Ecto neural progenitor cell (in vitro differentiated cells): ENCODE results near the gene FAM120A.
"Not testable (repeated sequence)": the region's sequence is repeated elsewhere in the genome, so short reads cannot be mapped to it uniquely, and the experiment has no call there.

Experiments
- DNase-seq: peaks from one replicate; pipeline ENCODE4 v3.0.0-alpha.2; 2018; ENCODE audit warnings: low spot score

The FAM120A gene

GRCh38 chr9:93509084-93509483 is 57.6 kb downstream of the FAM120A start:
- DNase-seq: no peak

DNA sequence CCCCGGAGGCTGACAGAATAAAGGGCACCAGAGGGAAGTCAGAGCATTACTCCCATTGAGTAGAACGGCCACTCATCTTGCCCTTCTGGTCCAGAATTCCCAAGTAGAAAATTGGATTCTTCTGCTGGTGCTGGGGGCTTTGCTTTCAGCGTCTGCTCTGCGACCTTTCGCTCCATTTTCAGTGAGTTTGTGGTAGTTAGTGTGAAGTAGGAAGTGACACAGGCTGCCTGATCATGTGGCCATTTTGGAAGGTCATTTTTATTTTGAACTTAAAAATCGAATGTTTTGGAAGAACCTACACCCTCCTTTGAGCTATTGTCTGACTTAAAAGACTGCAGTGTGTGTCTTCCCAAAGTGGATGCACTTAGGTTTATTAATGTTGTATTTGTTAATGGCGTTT is 58.6 kb downstream of the FAM120A start:
- no peak for DNase-seq

DNA sequence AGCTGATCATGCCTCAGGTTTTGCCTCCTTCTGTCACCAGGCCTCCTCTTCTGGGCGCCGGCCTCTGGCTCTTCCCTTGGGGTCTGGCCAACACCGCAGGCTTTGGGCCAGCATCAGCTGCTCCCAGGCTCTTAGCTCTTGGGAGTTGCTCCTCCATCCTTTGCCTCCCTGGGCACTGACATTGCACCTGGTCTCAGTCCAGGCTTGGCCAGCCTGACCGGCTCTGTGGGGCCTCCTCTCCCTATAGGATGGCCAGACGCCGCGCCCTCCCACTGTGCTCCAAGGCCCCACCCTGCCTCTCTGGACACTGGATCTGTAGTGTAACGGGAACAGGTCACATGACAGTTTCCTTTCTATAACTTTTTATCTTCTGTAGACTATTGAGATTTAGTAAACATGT is 59.7 kb downstream of the FAM120A start:
- not testable (repeated sequence) for DNase-seq

- not testable (repeated sequence) for DNase-seq
These were observed 60.8 kb downstream of the FAM120A start for GRCh38 chr9:93512170-93512812.

DNA sequence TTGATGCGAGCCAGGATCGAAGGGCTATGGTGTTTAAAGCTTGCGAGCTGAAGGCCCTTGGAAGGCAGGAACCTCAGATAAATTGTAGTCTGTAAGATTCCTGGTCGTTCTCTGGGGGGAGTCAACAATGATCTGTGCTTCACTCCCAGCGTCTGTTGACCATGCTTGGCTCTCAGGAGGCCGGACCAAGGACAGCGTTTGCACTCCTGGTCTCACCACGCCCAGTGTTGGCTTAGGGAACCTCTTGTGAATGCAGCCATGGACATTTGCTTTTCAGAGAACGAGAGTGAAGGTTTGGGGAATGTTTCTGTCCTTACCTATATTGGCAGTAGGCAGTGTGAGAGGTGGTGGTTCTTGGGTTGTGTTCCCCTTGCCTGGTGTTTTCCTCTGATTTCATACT is 62.1 kb downstream of the FAM120A start:
- DNase-seq: no peak

DNA sequence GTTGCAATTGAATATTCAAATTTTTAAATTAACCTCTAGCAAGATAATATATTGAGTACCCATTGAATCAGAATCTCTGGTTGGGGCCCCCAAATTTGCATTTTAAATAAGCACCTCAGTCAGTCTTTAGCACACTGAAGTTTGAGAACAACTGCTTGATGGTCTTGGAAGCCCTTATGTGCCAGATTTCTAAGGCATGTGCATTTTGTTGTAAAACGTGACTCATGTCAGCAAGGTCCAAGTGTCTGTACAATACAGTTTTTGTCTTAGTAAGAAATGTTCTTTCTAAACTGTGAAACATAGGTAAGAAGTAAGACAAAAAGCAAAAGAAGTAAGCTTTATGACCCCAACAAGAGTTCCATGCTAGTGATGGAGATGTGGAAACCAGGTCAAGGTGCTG is 65.8 kb downstream of the FAM120A start:
- DNase-seq: no peak

- no peak for DNase-seq
These were observed 69.0 kb downstream of the FAM120A start for GRCh38 chr9:93520523-93520922.

DNA sequence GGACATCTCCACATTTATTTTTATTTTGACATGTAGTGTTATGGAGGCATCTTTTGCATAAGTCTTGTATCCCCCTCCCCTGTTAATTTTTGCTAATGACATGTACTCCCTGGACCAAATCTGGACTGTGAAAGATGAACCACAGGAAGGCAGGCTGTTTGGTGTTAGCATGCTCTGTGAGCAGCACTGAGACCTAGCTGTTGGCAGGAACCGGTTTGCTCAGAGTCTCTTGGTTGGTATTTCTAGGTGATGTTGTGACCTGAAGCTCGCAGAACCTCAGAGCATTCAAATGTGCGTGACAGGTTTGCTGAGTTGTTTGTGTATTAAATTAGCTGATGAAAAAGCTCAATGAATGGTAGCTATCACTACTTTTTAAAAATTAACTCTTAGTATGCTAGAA is 71.3 kb downstream of the FAM120A start:
- DNase-seq: no peak

- no peak for DNase-seq
These were observed 72.1 kb downstream of the FAM120A start for GRCh38 chr9:93523518-93524144.

DNA sequence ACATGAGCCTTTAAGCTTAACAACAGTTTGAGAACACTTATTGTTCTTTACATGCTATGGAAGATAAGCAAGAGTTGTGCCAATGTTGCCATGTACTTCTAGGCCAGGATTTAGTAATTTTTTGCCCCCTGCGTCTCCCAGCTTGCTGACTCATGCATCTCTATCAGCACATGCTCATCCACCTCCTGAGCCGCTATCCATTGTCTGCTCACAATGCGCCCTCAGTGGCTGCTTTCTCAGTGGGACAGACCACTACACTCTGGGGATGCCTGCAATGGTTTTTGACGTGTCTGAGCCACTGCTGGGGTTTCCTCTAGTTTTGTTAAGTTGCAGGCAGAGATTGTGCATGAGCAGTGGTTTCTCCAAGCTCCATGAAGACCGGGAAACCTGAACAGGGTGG is 74.0 kb downstream of the FAM120A start:
- DNase-seq: no peak

DNA sequence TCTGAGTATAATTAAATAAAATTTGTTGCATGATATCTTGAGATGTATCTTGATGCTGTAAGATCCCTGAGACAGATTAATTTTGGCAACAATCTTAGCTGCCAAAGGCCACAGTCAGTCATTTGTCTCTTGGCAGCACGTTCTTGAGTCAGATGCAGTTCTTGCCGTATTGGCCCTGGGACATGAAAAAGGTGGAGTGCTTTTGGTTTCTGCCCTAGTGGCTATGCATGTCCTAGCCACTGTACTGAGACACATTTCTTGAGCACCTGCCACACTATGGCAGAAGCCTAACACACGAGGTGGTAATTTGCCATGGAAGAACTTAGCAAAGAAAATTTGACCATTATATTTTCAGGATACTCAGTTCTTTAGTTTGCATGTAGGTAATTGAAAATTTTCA is 79.9 kb downstream of the FAM120A start:
- DNase-seq: no peak

DNA sequence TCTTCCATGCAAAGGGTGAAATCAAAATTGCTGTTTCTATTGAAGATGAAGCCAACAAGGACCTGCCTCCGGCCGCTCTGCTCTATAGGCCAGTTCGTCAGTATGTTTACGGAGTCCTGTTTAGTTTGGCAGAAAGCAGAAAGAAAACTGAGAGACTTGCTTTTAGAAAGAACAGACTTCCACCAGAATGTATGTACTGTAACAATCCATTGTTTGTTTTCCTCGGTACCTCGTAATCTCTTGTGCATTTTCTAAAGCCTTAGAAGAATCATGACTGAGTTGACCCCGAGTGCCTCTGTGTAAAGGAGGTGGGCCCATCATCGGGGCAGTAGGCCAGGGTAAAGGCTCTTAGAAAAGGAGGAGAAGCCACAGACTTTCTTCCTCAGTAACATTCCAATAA is 80.7 kb downstream of the FAM120A start:
- no peak for DNase-seq

DNA sequence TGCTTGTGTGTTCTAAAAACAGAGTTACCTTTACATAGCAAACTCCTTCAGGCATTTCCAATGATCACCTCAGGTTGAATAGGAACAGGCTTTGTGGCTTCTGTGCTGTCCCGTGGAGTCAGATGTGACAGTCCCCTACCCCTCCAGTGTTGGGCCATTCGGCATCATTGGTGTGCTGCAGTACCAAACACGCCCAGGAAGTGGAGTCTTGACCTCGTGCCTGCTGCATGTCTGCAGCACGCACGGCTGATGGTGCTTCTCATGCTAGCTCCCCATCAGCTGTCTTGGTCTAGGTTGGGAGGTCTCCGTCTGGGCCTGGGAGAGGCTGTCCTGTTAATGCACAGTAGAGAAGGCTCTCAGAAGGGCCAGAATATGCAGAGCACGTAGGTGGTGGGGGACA is 82.4 kb downstream of the FAM120A start:
- no peak for DNase-seq

DNA sequence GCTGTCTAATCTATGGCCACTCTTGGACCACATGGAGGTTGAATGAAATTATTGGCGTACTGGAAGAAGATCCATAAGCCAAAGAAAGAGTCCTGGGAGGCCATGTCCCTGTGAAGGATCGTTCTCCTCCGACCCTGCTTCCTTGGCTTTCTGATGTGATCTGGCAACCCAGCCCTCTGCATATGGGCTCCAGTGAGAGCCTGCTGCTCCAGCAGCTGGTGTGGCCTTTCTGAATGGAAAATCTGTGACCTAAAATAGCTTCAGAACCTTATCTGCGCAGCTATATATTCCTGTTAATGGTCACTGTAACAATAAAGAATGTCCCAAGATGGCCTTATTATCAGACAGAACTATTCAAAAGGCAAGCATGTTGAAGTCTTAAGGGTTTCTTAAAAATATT is 84.7 kb downstream of the FAM120A start:
- DNase-seq: no peak

DNA sequence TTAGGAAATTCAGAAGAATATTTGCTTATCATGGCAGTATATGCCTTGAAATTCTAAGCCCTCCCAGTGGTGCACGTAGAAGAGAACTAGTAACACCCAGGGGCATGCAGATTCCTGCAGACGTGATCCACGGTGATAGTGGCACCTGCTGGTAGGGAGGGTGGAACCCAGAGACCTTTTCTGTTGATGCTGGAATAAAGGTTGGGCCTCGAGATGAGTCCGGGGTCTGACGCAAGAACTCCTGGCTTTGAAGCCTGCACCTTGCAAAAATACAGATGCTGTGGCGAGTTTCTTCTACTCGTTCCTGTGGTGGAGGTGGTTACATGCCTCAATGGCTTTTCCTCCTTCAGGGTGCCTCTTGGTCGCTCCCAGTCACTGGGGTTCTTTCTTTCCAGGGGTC is 85.4 kb downstream of the FAM120A start:
- DNase-seq: no peak

DNA sequence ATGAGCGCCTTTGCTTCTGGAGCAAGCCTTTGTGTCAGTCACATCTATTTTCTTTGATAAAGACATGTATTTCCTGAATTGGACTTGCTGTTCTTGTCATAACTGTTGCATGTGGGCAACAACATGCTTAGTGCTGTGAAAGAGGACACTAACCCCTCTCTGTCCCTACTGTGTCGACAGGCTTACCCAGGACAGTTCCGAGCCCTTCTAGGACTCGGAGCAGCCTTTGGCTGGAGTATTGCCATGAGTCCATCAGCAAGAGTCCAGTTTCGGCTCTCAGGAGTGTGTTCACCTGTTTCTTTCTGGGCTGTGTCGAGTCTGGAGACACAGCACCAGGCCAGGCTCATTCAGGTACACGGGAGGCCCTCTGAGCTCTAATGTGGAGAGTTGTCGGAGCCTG is 88.8 kb downstream of the FAM120A start:
- no peak for DNase-seq

GRCh38 chr9:93541005-93541404 is 89.5 kb downstream of the FAM120A start:
- DNase-seq: no peak

GRCh38 chr9:93541581-93542349 is 90.3 kb downstream of the FAM120A start:
- no peak for DNase-seq

DNA sequence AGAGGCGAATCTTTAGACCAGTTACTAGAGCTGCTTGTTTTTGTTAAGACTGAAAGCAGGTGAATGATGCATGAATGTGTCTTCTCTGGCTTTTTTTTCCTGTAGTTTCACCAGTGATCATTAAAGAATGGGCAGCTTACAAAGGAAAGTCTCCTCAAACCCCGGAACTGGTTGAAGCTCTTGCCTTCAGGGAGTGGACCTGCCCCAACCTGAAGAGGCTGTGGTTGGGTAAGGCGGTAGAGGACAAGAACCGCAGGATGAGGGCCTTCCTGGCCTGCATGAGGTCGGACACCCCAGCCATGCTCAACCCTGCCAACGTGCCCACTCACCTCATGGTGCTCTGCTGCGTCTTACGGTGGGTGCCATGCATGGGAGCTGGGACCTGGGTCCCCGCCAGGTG is 91.6 kb downstream of the FAM120A start:
- DNase-seq: no peak

DNA sequence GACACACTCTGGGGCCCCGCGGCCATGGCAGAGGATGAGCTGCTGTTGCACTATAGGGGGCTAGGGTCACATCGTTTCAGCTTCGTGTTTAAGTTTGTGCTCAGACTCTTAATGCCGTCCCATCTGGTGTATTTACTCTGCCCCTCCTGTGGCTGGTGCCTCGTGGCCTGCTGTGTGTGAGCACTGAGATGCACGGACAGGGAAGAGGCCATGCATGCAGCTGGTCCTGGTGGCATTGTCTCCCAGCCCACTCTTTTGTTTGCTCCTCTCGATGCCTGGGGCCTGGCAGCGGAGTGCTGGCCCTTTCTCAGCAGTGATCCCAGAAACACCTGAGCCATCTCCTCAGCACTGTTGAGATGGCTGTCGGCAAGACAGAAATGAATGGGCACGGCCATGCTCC is 94.9 kb downstream of the FAM120A start:
- DNase-seq: no peak

DNA sequence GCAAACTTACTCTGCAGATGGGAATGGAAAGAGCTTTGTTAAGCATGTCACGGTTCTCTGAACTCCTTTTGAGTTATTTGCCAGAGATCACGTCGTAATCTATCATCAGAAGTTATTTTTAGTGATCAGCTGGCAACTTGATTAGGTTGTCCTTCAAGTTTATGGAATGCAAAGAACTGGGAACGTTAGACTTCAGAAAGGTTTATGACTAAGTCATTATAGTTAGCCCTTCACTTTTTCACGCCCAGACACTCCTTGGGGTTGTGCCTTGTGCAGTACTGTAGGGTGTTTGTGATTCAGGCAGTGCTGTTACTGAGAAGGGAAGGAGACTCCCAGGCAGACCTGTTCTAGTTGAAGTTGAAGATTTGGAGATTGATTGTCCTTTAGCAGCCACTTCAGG is 98.1 kb downstream of the FAM120A start:
- no peak for DNase-seq

- no peak for DNase-seq
These were observed 101.4 kb downstream of the FAM120A start for GRCh38 chr9:93552923-93553322.

DNA sequence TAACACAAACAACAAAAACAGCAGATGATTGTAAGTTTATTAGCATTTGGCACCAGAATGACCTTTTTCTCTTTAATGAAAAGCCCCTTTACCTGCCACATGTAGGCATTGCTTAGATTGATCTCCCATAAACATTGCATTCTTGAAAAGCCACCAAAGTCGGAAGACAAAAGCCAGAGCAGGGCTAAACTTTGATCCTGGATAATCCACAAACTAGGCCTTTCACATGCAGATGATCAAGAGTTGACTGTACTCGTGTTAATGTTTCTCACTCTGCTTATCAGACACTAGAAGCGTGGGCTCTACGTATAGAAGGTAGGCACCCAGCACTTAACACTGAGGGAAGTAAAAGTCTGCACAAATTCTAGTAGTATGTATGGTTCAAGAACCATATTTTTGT is 103.9 kb downstream of the FAM120A start:
- no peak for DNase-seq
